ENCODE results near the gene TMEM45B.

The TMEM45B gene

GRCh38 chr11:129894278-129895125 lies 78.9 kb downstream of the TMEM45B start:
- peak overlapping the region; percentile 83 for H3K4me3 ChIP-seq (ENCODE audit: low read length)
- TF ChIP-seq, protein P1, sequence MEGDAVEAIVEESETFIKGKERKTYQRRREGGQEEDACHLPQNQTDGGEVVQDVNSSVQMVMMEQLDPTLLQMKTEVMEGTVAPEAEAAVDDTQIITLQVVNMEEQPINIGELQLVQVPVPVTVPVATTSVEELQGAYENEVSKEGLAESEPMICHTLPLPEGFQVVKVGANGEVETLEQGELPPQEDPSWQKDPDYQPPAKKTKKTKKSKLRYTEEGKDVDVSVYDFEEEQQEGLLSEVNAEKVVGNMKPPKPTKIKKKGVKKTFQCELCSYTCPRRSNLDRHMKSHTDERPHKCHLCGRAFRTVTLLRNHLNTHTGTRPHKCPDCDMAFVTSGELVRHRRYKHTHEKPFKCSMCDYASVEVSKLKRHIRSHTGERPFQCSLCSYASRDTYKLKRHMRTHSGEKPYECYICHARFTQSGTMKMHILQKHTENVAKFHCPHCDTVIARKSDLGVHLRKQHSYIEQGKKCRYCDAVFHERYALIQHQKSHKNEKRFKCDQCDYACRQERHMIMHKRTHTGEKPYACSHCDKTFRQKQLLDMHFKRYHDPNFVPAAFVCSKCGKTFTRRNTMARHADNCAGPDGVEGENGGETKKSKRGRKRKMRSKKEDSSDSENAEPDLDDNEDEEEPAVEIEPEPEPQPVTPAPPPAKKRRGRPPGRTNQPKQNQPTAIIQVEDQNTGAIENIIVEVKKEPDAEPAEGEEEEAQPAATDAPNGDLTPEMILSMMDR (IDR thresholded peaks at IDR 0.05; ENCODE audit: insufficient read depth, low read depth, low read length, missing control alignments) = no peak
- DNase-seq (ENCODE audit: low read depth) = peak; percentile 14

GRCh38 chr11:129895126-129896041 lies 79.7 kb downstream of the TMEM45B start, which contains the start of gene NFRKB:
Gene NFRKB, minus strand, starts transcription at chr11:129895578. Its CDS starts 2,729 bp downstream, at chr11:129892849.
- H3K4me3 ChIP-seq (ENCODE audit: low read length) = peak within 1 kb of the TSS; percentile 83
- peak; percentile 77 for DNase-seq (ENCODE audit: low read depth)
- TF ChIP-seq, protein P1 (IDR thresholded peaks at IDR 0.05; ENCODE audit: insufficient read depth, low read depth, low read length, missing control alignments) = no peak

DNA sequence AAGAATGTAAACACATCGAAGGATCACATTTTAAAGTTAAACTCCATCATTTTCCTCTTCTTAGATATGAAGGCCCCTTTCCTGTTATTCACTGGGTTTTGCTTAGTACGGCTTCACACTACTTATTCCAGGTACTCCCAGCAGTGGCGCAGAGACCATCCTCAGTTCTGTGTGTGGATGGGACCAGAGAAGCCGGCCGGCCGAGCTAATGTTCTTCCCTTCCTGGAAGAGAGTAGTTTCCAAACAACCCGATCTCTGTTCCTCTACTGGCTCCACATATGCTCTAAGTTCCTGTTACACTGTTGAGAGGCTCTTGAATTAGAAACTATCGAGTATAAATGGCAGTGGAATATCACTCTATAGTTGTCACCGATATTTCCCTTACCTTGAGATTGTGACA lies 80.4 kb downstream of the TMEM45B start:
- TF ChIP-seq, protein P1 (IDR thresholded peaks at IDR 0.05; ENCODE audit: insufficient read depth, low read depth, low read length, missing control alignments) = no peak
- no peak for DNase-seq (ENCODE audit: low read depth)
- H3K4me3 ChIP-seq (ENCODE audit: low read length) = peak overlapping the region; percentile 83

GRCh38 chr11:129905402-129905801 lies 89.8 kb downstream of the TMEM45B start:
- no peak for DNase-seq (ENCODE audit: low read depth)
- H3K4me3 ChIP-seq (ENCODE audit: low read length) = no peak overlapping the region
- TF ChIP-seq, protein P1 (IDR thresholded peaks at IDR 0.05; ENCODE audit: insufficient read depth, low read depth, low read length, missing control alignments) = no peak

All from epithelial cell of esophagus (primary cell).